ENCODE data around the gene KCP.

The KCP gene

DNA sequence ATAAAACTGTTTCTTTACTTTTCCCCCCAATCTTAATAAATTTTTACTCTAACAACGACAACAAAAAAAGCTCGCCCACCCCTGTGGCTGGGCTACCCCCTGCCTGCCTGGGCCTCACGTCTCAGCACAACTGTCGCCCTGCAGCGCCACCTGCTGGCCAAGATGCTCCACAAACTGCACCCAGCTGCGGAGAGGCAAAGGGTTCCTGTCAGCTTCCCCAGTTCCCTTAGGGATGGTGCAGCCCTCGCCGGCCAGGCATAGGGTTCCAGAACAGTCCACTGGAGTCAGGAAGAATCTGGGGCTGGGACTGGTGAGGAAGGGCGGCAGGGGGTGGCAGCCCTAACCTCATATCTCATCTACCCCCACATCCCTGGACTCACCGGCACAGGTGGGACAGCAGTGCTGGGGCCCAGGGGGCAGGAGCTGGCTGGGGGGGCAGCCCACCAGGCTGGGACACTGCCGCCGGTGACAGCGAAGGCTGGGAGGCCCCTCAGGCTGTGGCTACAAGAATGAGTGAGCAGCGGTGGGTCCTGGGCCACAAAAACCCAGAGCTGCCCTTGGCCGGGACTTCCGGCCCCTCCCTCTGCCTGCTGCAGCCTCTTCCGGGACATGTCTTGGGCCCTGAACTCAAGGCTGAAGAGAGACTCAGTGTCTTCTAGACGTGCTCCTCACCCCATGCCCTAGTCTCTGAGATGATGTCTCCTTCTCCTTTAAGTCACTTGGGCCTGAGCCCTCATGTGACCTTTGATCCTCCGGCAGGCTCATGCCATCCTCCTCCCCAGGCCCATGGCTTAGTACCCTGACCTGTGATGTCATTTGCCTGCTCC is 26.7 kb downstream of the KCP start:
- DNase-seq (ENCODE audit: low read depth), result peak; percentile 81
- H3K4me3 ChIP-seq (ENCODE audit: low read depth, low read length), result no peak overlapping the region
- TF ChIP-seq, protein P1, sequence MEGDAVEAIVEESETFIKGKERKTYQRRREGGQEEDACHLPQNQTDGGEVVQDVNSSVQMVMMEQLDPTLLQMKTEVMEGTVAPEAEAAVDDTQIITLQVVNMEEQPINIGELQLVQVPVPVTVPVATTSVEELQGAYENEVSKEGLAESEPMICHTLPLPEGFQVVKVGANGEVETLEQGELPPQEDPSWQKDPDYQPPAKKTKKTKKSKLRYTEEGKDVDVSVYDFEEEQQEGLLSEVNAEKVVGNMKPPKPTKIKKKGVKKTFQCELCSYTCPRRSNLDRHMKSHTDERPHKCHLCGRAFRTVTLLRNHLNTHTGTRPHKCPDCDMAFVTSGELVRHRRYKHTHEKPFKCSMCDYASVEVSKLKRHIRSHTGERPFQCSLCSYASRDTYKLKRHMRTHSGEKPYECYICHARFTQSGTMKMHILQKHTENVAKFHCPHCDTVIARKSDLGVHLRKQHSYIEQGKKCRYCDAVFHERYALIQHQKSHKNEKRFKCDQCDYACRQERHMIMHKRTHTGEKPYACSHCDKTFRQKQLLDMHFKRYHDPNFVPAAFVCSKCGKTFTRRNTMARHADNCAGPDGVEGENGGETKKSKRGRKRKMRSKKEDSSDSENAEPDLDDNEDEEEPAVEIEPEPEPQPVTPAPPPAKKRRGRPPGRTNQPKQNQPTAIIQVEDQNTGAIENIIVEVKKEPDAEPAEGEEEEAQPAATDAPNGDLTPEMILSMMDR (conservative IDR thresholded peaks at IDR 0.05; ENCODE audit: low read depth, low read length), result peak; percentile 91

DNA sequence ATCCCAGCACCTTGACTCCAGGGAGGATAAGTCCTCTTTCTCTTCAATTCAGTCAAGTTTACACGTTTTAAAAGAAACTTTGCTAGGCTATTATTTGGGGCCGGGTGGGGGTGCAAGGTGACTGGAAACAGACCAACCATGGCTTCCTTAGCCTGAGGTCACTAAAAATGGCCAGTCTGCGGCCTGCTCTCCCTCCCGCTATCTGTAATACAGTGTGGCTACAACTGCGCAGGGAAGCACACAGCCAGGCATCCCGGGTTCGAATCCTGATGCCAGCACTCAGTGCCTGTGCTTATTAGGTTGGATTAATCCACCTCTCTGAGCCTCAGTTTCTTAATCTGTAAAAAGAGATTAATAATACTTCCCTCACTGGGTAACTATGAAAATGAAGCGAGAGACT is 28.4 kb downstream of the KCP start:
- no peak for DNase-seq (ENCODE audit: low read depth)
- TF ChIP-seq, protein P1 (conservative IDR thresholded peaks at IDR 0.05; ENCODE audit: low read depth, low read length), result no peak
- H3K4me3 ChIP-seq (ENCODE audit: low read depth, low read length), result no peak overlapping the region

DNA sequence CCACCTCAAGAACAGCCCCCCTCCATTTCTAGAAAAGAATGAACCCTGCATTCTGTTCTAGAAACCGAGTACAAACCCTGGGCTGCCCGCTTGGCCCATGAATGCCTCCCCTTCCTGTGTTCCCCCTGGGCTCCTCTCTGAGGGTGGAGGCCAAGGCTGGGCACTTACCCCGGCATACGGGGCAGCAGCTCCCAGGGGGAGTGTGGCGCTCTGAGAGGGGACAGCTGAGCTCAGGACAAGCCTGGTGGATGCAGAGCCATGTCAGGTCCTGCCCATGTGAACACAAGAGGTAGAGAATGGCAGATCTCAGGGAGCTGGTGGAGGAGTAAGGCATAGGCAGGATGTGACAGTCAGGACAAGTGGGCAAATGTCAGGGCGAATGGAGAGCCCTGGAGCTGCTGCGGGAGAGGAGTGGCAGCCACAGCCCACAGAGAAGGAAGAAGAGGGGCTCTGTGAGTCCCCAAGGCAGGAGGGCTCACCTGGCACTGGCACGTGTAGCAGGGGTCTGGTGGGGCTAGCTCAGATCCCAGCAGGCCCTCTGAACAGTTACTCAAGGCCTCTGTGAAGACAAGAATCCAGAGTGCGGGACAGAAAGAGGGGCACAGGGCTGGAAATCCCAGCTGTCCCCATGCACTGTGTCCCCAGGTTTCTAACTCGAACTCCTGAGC is 28.9 kb downstream of the KCP start:
- DNase-seq (ENCODE audit: low read depth), result no peak
- TF ChIP-seq, protein P1 (conservative IDR thresholded peaks at IDR 0.05; ENCODE audit: low read depth, low read length), result no peak

DNA sequence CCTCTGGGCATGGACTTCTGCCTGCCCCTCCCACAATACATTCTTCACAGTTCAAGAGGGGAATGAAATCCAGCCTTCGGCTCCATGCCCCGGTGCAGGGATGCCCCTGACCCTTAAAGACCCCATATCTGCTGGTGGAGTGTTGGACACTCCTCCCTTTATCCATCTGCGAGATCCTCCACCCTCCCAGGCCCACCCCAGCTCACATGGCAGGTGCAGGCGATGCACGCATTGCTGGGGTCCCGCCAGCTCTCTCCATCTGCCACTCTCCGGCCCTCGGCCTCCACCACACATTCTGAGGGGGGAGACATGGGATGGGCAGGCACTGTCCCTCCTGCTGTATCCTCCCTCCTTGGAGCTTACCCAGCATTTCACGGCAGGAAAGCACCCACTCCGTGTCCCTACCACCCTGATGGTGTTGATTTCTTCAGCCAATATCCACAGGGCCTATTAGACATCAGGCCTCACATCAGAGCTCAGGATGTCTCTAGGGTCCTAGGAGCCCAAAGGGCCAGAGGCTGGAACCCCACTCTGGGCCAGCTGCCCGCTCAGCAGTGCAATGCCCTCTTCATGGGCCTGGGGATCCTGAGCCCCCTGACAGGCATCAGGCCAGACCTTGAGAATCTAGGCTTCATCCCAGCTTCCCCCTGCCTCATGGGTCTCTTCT is 29.6 kb downstream of the KCP start:
- TF ChIP-seq, protein P1 (conservative IDR thresholded peaks at IDR 0.05; ENCODE audit: low read depth, low read length), result no peak
- H3K4me3 ChIP-seq (ENCODE audit: low read depth, low read length), result no peak overlapping the region
- DNase-seq (ENCODE audit: low read depth), result no peak

More for the DNA sequence above, 28.9 kb downstream of the KCP start:
- no peak overlapping the region for H3K4me3 ChIP-seq (ENCODE audit: low read depth, low read length)

DNA sequence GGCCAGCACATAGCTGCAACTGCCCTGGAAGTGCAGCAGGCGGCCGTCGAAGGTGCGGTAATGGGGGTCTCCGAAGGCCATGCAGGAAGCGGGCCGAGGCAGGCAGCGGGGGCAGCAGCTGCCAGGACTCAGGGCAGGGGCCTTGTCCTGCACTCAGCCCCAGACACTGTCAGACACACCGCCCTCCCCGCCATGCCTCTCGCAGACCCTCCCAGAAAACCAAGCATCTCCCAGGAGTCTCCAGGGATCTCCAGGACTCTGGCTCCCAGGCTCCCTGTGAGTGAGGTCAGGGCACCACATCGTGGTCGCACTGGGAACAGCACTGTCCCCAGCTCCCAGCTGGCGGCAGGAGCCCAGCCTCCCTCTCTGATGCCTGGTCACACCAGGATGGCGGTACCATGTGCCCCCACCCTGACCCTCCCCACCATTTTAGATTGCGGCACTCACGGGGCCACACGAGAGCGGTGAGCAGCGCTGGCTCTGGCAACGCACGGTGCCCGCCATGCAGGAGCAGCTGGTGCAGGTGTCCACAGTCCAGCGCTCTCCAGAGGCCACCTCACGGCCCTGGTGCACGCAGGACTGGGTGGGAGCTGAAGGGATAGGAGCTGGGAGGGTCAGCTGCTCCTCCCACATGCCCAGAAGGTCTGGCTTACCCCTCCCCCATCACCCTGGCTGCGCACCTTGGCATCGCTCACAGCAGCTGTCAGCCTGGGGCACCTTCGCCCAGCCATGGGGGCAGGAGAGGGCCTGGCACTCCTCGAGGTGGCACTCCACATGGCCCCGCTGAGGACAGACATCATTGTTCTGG is 30.4 kb downstream of the KCP start:
- TF ChIP-seq, protein P1 (conservative IDR thresholded peaks at IDR 0.05; ENCODE audit: low read depth, low read length), result peak; percentile 76
- no peak overlapping the region for H3K4me3 ChIP-seq (ENCODE audit: low read depth, low read length)
- peak; percentile 69 for DNase-seq (ENCODE audit: low read depth)

DNA sequence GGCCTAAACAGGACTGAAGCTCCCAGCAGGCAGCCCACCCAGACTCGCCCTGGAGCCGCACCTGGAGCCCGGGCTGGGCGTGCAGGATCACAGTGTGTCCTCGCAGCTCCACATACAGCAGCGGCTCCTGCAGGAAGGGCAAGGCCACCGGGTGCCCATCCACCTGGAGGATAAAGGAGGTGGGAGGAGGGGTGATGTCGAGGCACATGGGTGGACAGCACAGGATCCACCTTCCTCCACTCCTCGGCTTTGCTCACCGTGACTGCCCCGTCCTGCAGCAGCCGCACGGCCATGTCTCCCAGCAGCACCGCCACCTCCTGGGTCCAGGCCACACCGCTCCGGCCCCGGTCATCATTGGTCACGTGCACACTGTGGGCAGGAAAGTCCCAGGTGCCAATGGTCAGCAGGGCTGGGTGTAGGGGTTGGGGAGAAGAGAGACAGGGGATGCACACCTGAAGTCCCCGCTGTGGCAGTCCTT is 31.0 kb downstream of the KCP start:
- DNase-seq (ENCODE audit: low read depth), result no peak
- TF ChIP-seq, protein P1 (conservative IDR thresholded peaks at IDR 0.05; ENCODE audit: low read depth, low read length), result no peak

More for the DNA sequence above, 31.0 kb downstream of the KCP start:
- no peak overlapping the region for H3K4me3 ChIP-seq (ENCODE audit: low read depth, low read length)

Measured in choroid plexus epithelial cell (primary cell).